ENCODE results near the gene RPUSD4. TPM values are rescaled to one million over a fixed set of nuclear protein-coding genes. Genes with fewer than 3 reads are reported as not detected.

The RPUSD4 gene
- total RNA-seq, 1 experiment from 2014 or later = 19.0 TPM

- Mint-ChIP-seq H3K4me3 (ENCODE audit: low read depth, unreplicated experiment) (no peak overlapping the region), H3K9me3 (ENCODE audit: low read depth, unreplicated experiment) (no peaks in the 10 kb centered on the region), H3K27me3 (ENCODE audit: unreplicated experiment) (no peaks in the 10 kb centered on the region), H3K36me3 (ENCODE audit: insufficient read depth, unreplicated experiment) (no peaks in the 10 kb centered on the region), H3K4me1 (ENCODE audit: low read depth, unreplicated experiment) (no peaks in the 10 kb centered on the region), H3K27ac (ENCODE audit: unreplicated experiment) (no peak overlapping the region)
- TF ChIP-seq CTCF (IDR thresholded peaks at IDR 0.05; ENCODE audit: unreplicated experiment) = no peak
- no TSS peak for BruUV-seq (replicated peaks)
- intact Hi-C loops (cut with micrococcal nuclease; ENCODE audit: unreplicated experiment) = no loop called here
- CTCF ChIA-PET = no interaction called here
- DNase-seq = no peak
Observed at GRCh38 chr11:126164781-126165180, 46.7 kb downstream of the RPUSD4 start.

- H3K27ac Mint-ChIP-seq (ENCODE audit: unreplicated experiment) = no peak overlapping the region
- H3K4me1 Mint-ChIP-seq (ENCODE audit: low read depth, unreplicated experiment) = no peaks in the 10 kb centered on the region
- TF ChIP-seq CTCF (IDR thresholded peaks at IDR 0.05; ENCODE audit: unreplicated experiment) = no peak
Observed at GRCh38 chr11:126163779-126164178, 47.7 kb downstream of the RPUSD4 start.

GRCh38 chr11:126163074-126163700, 48.3 kb downstream of the RPUSD4 start:
- TF ChIP-seq CTCF (IDR thresholded peaks at IDR 0.05; ENCODE audit: unreplicated experiment) = no peak
- H3K27ac Mint-ChIP-seq (ENCODE audit: unreplicated experiment) = no peak overlapping the region
- no peaks in the 10 kb centered on the region for H3K4me1 Mint-ChIP-seq (ENCODE audit: low read depth, unreplicated experiment)
- H3K27me3 Mint-ChIP-seq (ENCODE audit: unreplicated experiment) = no peaks in the 10 kb centered on the region
- BruUV-seq (replicated peaks) = no TSS peak
- no peaks in the 10 kb centered on the region for H3K9me3 Mint-ChIP-seq (ENCODE audit: low read depth, unreplicated experiment)
- intact Hi-C loops (cut with micrococcal nuclease; ENCODE audit: unreplicated experiment) = no loop called here
- CTCF ChIA-PET = no interaction called here
- H3K4me3 Mint-ChIP-seq (ENCODE audit: low read depth, unreplicated experiment) = no peak overlapping the region
- no peak for DNase-seq
- no peaks in the 10 kb centered on the region for H3K36me3 Mint-ChIP-seq (ENCODE audit: insufficient read depth, unreplicated experiment)

More at GRCh38 chr11:126163779-126164178, 47.7 kb downstream of the RPUSD4 start:
- no peaks in the 10 kb centered on the region for H3K36me3 Mint-ChIP-seq (ENCODE audit: insufficient read depth, unreplicated experiment)
- CTCF ChIA-PET = no interaction called here
- intact Hi-C loops (cut with micrococcal nuclease; ENCODE audit: unreplicated experiment) = no loop called here
- H3K27me3 Mint-ChIP-seq (ENCODE audit: unreplicated experiment) = no peaks in the 10 kb centered on the region
- DNase-seq = no peak
- H3K9me3 Mint-ChIP-seq (ENCODE audit: low read depth, unreplicated experiment) = no peaks in the 10 kb centered on the region
- BruUV-seq (replicated peaks) = no TSS peak
- H3K4me3 Mint-ChIP-seq (ENCODE audit: low read depth, unreplicated experiment) = no peak overlapping the region

- intact Hi-C loops (cut with micrococcal nuclease; ENCODE audit: unreplicated experiment) = no loop called here
- Mint-ChIP-seq H3K4me3 (ENCODE audit: low read depth, unreplicated experiment) (no peak overlapping the region), H3K36me3 (ENCODE audit: insufficient read depth, unreplicated experiment) (no peaks in the 10 kb centered on the region), H3K9me3 (ENCODE audit: low read depth, unreplicated experiment) (no peaks in the 10 kb centered on the region), H3K27ac (ENCODE audit: unreplicated experiment) (no peak overlapping the region), H3K4me1 (ENCODE audit: low read depth, unreplicated experiment) (no peaks in the 10 kb centered on the region), H3K27me3 (ENCODE audit: unreplicated experiment) (no peaks in the 10 kb centered on the region)
- no peak for DNase-seq
- CTCF ChIA-PET = no interaction called here
- BruUV-seq (replicated peaks) = no TSS peak
- no peak for TF ChIP-seq CTCF (IDR thresholded peaks at IDR 0.05; ENCODE audit: unreplicated experiment)
Observed at GRCh38 chr11:126162306-126163030, 49.0 kb downstream of the RPUSD4 start.
